Measurements from ENCODE around the gene SPATA21.

Gene SPATA21

DNA sequence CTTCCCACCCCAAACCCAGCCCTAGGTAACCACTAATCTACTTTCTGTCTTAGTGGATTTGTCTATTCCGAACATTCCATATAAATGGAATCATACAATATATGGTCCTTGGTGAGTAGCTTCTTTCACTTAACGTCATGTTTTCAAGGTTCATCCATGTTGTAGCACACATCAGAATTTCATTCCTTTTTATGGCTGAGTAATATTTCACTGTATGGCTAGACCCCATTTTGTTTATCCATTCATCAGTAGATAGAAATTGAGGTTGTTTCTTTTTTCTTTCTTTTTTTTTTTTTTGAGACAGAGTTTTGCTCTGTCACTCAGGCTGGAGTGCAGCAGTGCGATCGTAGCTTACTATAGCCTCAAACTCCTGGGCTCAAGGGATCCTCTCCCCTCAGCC lies 3.2 kb downstream of the SPATA21 start:
- H3K4me3 ChIP-seq (ENCODE audit: low read depth, low read length) = no peak overlapping the region
- TF ChIP-seq, protein P1, sequence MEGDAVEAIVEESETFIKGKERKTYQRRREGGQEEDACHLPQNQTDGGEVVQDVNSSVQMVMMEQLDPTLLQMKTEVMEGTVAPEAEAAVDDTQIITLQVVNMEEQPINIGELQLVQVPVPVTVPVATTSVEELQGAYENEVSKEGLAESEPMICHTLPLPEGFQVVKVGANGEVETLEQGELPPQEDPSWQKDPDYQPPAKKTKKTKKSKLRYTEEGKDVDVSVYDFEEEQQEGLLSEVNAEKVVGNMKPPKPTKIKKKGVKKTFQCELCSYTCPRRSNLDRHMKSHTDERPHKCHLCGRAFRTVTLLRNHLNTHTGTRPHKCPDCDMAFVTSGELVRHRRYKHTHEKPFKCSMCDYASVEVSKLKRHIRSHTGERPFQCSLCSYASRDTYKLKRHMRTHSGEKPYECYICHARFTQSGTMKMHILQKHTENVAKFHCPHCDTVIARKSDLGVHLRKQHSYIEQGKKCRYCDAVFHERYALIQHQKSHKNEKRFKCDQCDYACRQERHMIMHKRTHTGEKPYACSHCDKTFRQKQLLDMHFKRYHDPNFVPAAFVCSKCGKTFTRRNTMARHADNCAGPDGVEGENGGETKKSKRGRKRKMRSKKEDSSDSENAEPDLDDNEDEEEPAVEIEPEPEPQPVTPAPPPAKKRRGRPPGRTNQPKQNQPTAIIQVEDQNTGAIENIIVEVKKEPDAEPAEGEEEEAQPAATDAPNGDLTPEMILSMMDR (IDR thresholded peaks at IDR 0.05) = no peak
- no peaks in the 10 kb centered on the region for H3K36me3 ChIP-seq (ENCODE audit: control insufficient read depth, insufficient read depth, low read length)
- H3K27ac ChIP-seq = no peak overlapping the region
- H3K4me1 ChIP-seq = no peaks in the 10 kb centered on the region
- H3K4me2 ChIP-seq (ENCODE audit: low read length) = no peak overlapping the region
- H3K9me3 ChIP-seq (ENCODE audit: control insufficient read depth, low read length) = no peaks in the 10 kb centered on the region
- no peak overlapping the region for H3K9ac ChIP-seq
- no peak overlapping the region for H2AFZ ChIP-seq
- no peaks in the 10 kb centered on the region for H3K79me2 ChIP-seq
- H3K27me3 ChIP-seq (ENCODE audit: control insufficient read depth, insufficient read depth, low read length) = no peaks in the 10 kb centered on the region

DNA sequence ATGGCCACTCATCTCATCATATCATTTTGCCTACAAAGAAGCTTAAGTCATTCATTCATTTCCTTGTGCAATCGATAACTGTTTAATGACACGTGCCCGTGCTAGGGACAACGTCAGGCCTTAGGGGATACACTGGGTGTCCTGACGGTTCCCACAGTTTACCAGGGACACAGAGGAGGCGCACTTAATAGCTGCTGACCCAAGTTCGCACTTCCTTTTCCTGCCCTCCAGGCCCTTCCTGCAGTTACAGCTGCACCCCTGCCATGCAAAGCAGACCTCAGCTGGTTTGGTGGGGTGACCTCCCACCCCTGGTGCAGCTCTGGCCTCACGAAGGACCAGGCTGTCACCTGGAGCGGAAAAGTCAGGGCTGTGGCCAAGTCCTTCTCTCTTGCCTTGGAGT lies 4.2 kb downstream of the SPATA21 start:
- Histone ChIP-seq H3K4me1 (no peaks in the 10 kb centered on the region), H3K4me2 (ENCODE audit: low read length) (no peak overlapping the region), H2AFZ (no peak overlapping the region), H3K27ac (no peak overlapping the region), H3K9me3 (ENCODE audit: control insufficient read depth, low read length) (no peaks in the 10 kb centered on the region), H3K4me3 (ENCODE audit: low read depth, low read length) (no peak overlapping the region), H3K79me2 (no peaks in the 10 kb centered on the region), H3K9ac (no peak overlapping the region), H3K36me3 (ENCODE audit: control insufficient read depth, insufficient read depth, low read length) (no peaks in the 10 kb centered on the region), H3K27me3 (ENCODE audit: control insufficient read depth, insufficient read depth, low read length) (no peaks in the 10 kb centered on the region)
- TF ChIP-seq, protein P1 (IDR thresholded peaks at IDR 0.05) = no peak

DNA sequence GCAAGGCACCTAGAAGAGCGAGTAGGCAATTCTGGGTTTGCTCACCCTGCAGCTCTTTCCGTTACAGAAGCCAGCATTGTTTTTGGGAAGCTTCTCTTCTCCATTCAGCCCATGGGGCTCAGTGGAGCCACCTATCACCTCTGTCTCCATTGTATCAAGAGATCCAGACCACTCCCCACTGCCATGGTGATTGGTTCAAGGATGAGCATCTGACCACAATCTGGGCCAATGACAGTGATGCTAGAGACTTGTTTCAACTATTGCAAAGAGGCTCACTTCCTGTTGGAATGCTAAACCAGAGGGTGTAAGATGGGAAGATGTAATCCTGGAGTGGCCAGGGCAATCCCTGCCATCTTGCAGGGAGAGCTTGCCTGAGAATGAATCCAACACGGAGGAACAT lies 6.6 kb downstream of the SPATA21 start:
- H2AFZ ChIP-seq = no peak overlapping the region
- H3K36me3 ChIP-seq (ENCODE audit: control insufficient read depth, insufficient read depth, low read length) = no peaks in the 10 kb centered on the region
- TF ChIP-seq, protein P1 (IDR thresholded peaks at IDR 0.05) = no peak

DNA sequence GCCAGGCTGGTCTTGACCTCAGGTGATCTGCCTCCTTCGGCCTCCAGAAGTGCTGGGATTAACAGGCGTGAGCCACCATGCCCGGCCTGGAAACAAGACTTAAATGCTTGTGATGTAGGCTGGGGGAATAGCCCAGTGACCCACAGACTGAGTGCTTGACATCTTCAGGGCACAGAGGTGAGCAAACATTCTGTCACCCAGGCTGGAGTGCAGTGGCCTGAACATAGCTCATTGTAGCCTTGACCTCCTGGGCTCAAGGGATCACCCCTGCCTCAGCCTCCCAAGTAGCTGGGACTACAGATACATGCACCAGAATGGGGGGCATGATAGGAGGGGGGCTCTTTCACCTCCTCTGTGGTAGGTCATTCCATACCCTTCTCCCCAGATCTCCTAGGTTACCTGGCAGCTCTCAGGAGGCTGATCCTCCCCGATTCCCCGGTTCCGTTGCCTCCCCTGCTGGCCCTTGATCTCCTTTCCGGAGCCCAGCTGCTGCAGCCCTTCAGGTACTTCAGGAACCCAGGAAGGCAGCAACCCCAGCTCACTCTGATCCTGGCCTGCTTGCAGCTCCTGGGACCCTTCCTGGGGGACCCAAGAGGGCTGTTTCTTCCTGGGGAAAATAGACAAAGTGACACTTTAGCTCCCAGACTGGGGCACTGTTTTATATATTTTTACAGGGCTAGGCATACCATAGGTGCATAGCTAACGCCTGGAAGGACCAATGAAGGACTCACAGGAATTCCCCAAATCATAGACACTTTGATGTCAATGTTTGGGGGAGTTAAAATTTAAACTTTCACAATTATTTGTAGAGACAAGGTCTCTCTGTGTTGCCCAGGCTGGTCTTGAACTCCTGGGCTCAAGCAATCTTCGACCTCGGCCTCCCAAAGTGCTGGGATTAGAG lies 11.8 kb downstream of the SPATA21 start:
- H3K4me1 ChIP-seq = no peaks in the 10 kb centered on the region
- no peaks in the 10 kb centered on the region for H3K9me3 ChIP-seq (ENCODE audit: control insufficient read depth, low read length)
- H3K27ac ChIP-seq = no peak overlapping the region
- H3K27me3 ChIP-seq (ENCODE audit: control insufficient read depth, insufficient read depth, low read length) = no peaks in the 10 kb centered on the region
- no peak overlapping the region for H2AFZ ChIP-seq
- no peaks in the 10 kb centered on the region for H3K36me3 ChIP-seq (ENCODE audit: control insufficient read depth, insufficient read depth, low read length)
- H3K4me2 ChIP-seq (ENCODE audit: low read length) = no peak overlapping the region
- no peaks in the 10 kb centered on the region for H3K79me2 ChIP-seq
- H3K4me3 ChIP-seq (ENCODE audit: low read depth, low read length) = no peak overlapping the region
- no peak overlapping the region for H3K9ac ChIP-seq
- TF ChIP-seq, protein P1 (IDR thresholded peaks at IDR 0.05) = no peak

More for the DNA sequence above, 6.6 kb downstream of the SPATA21 start:
- Histone ChIP-seq H3K4me3 (ENCODE audit: low read depth, low read length) (no peak overlapping the region), H3K79me2 (no peaks in the 10 kb centered on the region), H3K27me3 (ENCODE audit: control insufficient read depth, insufficient read depth, low read length) (no peaks in the 10 kb centered on the region), H3K9ac (no peak overlapping the region), H3K27ac (no peak overlapping the region), H3K4me1 (no peaks in the 10 kb centered on the region), H3K9me3 (ENCODE audit: control insufficient read depth, low read length) (no peaks in the 10 kb centered on the region), H3K4me2 (ENCODE audit: low read length) (no peak overlapping the region)

DNA sequence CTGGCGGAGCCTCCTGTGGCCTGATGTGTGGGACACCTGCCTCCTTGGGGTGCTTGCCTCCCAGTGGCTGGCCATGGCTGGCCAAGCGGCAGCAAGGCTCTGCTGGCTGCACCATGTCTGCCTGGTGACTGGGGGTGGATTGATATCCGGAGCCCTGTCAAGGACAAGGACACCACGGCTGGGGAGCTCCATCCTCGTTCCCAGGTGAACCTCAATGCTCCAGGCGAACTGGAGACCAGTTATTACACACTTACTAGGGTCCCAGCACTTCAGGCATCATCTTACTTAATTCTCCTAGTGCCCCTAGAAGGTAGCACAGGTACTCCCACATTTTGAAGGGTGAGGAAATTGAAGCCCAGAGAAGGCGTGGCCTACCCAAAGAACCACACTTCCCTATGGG lies 15.2 kb downstream of the SPATA21 start:
- H3K27me3 ChIP-seq (ENCODE audit: control insufficient read depth, insufficient read depth, low read length) = no peaks in the 10 kb centered on the region
- H3K9ac ChIP-seq = no peak overlapping the region
- H2AFZ ChIP-seq = no peak overlapping the region
- TF ChIP-seq, protein P1 (IDR thresholded peaks at IDR 0.05) = no peak
- no peak overlapping the region for H3K4me3 ChIP-seq (ENCODE audit: low read depth, low read length)
- H3K4me1 ChIP-seq = no peaks in the 10 kb centered on the region
- no peaks in the 10 kb centered on the region for H3K36me3 ChIP-seq (ENCODE audit: control insufficient read depth, insufficient read depth, low read length)
- H3K27ac ChIP-seq = no peak overlapping the region
- H3K79me2 ChIP-seq = no peaks in the 10 kb centered on the region
- no peak overlapping the region for H3K4me2 ChIP-seq (ENCODE audit: low read length)
- no peaks in the 10 kb centered on the region for H3K9me3 ChIP-seq (ENCODE audit: control insufficient read depth, low read length)

Data from parathyroid adenoma (tissue), 2 donors.